OCI-M2 (cell line): ENCODE data around the gene ADAMTS14.
"Not testable (repeated sequence)": the region's sequence is repeated elsewhere in the genome, so short reads cannot be mapped to it uniquely, and the experiment has no call there.

Experiments
- DNase-seq: peaks from one replicate; lab custom pipeline; 2025; ENCODE audit not compliant: unreplicated experiment; lab: John Stamatoyannopoulos, UW

Gene ADAMTS14, protein sequence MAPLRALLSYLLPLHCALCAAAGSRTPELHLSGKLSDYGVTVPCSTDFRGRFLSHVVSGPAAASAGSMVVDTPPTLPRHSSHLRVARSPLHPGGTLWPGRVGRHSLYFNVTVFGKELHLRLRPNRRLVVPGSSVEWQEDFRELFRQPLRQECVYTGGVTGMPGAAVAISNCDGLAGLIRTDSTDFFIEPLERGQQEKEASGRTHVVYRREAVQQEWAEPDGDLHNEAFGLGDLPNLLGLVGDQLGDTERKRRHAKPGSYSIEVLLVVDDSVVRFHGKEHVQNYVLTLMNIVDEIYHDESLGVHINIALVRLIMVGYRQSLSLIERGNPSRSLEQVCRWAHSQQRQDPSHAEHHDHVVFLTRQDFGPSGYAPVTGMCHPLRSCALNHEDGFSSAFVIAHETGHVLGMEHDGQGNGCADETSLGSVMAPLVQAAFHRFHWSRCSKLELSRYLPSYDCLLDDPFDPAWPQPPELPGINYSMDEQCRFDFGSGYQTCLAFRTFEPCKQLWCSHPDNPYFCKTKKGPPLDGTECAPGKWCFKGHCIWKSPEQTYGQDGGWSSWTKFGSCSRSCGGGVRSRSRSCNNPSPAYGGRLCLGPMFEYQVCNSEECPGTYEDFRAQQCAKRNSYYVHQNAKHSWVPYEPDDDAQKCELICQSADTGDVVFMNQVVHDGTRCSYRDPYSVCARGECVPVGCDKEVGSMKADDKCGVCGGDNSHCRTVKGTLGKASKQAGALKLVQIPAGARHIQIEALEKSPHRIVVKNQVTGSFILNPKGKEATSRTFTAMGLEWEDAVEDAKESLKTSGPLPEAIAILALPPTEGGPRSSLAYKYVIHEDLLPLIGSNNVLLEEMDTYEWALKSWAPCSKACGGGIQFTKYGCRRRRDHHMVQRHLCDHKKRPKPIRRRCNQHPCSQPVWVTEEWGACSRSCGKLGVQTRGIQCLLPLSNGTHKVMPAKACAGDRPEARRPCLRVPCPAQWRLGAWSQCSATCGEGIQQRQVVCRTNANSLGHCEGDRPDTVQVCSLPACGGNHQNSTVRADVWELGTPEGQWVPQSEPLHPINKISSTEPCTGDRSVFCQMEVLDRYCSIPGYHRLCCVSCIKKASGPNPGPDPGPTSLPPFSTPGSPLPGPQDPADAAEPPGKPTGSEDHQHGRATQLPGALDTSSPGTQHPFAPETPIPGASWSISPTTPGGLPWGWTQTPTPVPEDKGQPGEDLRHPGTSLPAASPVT

DNA sequence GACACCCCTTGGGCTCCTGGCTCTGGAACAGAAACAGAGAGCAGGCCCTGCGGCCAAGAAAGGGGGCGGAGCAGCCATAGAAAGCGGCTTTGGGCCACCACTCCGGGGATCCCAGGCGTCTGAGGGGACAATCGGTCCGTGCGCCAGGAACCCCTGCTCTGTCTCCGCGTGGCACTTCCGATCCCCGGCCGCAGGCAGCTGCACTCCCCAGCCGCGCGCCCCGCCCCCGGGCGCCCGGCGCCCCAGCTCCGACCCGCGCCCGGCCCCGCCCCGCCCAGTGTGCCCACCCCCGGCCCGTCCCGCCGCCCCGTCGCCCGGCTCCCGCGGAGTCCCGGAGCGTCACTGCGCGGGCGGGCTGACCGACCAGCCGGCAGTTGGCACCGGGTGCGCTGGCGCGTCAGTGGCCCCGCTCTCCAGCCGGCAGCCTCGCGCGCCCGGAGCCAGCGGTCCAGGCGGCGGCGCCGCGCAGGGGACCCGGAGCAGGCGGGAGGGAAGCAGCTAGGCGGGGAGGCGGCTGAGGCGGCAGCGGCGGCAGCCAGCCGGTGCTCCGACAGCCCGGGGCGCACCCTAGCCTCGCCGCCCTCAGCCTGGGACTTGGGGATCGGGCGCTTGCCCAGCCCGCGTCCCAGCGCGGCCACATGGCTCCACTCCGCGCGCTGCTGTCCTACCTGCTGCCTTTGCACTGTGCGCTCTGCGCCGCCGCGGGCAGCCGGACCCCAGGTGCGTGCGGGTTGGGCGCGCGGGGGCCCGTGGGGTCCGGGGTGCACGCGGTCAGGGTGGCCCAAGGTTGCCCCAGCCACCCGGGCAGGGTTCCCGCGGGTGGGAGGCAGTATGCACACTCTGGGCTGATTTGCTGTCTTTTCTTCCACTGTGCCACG is at the start of gene ADAMTS14:
Gene ADAMTS14, plus strand, starts transcription at position 342 of the 878 bp plus-strand sequence. Its CDS starts 297 bp downstream, at position 639.
- DNase-seq, result no peak

DNA sequence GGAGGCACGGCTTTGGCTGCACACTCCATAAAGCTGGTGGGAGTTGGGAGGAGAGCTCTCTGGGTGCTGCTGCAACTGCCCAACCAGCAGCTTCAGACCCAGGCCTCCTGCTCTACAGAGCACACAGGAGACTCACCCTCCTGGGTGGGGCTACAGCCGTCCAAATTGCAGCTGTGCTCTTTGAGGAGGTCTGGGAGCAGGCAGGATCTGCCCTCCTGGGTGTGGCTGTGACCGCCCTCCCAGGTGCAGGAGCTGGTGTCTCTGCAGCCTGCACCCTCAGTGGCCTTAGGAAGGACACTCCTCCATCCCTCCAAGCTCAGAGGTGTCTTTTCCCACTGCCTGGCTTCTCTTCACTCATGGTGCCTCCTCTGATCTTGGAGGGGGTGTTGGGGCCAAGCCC is 49.8 kb upstream of the ADAMTS14 start:
- no peak for DNase-seq

DNA sequence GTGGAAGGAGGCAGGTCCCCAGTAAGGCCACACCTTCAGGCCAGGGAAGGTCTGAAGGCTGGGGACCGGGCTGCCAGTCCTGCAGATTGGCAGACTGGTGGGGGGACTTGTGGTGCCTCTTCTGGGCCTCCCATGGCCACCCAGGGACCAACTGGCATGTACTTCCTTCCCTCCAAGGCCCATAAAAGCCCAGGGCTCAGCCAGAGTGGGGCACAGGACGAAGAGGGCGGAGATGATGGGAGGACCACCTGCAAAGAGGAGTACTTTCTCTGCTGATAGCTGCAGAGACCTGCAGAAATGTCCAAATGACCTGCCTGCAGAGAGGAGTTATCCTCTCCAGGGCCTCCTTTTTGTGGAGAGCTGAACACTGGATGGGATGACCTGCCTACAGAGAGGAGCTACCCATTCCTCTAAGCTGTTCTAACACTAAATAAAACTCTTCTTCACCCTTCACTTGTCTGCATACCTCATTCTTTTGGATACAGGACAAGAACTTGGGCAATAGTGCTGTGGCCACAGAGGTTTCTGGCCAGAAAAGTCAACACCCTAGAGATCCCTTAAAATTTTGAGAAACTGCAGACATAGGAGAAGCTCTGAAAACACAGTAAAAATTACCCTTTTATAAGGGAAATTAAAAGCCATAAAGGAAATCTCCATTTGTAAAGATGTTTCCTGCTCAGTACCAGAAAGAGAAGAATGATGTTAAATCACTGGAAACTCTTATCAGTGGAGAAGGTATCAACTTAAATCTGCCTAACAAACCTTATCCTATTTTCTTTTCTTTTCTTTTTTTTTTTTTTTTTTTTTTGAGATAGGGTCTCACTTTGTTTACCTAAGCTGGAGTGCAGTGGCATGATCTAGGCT is 49.1 kb upstream of the ADAMTS14 start:
- no peak for DNase-seq

DNA sequence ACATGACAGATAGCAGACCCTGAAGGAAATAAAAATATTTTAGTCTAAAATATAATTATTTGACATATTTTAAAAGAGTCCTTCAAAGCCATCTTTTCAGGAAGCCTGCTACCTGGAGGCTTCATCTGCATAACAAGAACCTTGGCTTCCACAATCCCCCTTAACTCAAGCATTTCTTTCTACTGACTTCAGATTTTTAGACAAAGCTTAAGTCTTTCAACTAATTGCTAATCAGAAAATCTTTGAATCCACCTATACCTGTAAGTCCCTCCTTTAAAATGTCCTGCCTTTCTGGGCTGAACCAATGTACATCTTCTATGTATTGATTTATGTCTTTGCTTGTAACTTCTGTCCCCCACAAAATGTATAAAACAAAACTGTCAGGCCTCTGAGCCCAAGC is 46.2 kb upstream of the ADAMTS14 start:
- no peak for DNase-seq

DNA sequence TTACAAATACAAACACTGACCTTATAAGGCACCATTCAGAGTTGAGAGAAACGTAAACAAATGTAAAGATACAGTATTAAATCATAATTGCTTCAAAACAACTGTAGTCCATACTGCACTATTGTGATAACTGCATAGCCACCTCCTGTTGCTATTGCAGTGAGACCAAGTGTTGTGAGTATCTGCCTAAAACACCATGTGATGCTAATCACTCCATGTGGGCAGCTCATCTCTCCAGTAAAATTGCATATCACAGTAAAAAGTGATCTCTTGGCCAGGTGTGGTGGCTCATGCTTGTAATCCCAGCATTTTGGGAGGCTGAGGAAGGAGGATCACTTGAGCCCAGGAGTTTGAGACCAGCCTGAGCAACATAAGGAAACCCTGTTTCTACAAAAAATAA is 43.0 kb upstream of the ADAMTS14 start:
- no peak for DNase-seq

DNA sequence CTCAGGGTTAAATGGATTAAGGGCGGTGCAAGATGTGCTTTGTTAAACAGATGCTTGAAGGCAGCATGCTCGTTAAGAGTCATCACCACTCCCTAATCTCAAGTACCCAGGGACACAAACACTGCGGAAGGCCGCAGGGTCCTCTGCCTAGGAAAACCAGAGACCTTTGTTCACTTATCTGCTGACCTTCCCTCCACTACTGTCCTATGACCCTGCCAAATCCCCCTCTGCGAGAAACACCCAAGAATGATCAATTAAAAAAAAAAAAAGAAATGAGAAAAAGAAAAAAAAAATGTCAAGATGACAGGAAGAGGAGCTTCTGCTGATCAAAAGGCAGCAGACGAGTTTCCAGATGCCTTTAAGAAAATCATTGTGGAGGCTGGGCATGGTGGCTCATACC is 40.6 kb upstream of the ADAMTS14 start:
- not testable (repeated sequence) for DNase-seq

DNA sequence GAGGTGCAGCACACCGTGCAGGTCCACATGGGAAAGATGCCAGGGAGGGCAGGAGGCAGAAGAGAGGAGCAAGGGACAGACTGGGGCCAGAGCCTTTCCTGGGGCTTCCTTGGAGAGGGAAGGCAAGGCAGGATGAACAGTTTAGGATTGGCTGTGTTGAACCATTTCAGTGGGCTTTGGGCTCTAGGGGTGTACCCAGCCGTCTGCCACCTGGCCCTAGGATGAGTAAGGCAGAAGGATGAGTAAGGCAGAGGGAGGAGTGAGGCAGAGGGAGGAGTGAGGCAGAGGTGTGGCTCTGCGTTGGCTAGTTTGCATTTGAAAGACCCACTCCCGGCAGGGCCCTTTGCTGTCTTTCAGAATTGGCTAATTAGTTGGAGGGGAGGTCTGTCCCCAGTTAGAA is 38.3 kb upstream of the ADAMTS14 start:
- DNase-seq, result no peak

DNA sequence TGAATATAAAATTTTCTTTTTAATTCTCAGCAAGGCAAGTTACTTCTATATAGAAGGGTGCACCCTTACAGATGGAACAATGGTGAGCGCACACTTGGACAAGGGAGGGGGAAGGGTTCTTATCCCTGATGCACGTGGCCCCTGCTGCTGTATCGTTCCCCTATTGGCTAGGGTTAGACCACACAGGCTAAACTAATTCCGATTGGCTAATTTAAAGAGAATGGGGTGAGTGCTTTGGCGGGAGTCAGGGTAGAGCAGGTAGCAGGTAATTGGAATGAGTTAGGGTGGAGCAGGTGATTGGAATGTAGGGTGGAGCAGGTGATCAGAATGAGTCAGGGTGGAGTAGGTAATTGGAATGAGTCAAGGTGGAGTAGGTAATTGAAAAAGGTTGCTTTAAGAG is 37.8 kb upstream of the ADAMTS14 start:
- DNase-seq, result not testable (repeated sequence)

DNA sequence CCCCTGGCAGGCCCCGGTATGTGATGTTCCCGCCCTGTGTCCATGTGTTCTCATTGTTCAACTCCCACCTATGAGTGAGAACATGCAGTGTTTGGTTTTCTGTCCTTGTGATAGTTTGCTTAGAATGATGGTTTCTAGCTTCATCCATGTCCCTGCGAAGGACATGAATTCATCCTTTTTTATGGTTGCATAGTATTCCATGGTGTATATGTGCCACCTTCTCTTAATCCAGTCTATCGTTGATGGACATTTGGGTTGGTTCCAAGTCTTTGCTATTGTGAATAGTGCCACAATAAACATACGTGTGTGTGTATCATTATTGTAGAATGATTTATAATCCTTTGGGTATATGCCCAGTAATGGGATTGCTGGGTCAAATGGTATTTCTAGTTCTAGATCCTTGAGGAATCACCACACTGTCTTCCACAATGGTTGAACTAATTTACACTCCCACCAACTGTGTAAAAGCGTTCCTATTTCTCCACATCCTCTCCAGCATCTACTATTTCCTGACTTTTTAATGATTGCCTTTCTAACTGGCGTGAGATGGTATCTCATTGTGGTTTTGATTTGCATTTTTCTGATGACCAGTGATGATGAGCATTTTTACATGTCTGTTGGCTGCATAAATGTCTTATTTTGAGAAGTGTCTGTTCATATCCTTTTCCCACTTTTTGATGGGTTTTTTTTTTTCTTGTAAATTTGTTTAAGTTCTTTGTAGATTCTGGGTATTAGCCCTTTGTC is 32.5 kb upstream of the ADAMTS14 start:
- not testable (repeated sequence) for DNase-seq

DNA sequence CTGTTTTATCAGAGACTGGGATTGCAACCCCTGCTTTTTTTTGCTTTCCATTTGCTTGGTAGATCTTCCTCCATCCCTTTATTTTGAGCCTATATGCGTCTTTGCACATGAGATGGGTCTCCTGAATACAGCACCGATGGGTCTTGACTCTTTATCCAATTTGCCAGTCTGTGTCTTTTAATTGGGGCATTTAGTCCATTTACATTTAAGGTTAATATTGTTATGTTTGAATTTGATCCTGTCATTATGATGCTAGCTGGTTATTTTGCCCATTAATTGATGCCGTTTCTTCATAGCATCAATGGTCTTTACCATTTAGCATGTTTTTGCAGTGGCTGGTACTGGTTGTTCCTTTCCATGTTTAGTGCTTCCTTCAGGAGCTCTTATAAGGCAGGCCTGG is 29.0 kb upstream of the ADAMTS14 start:
- not testable (repeated sequence) for DNase-seq

DNA sequence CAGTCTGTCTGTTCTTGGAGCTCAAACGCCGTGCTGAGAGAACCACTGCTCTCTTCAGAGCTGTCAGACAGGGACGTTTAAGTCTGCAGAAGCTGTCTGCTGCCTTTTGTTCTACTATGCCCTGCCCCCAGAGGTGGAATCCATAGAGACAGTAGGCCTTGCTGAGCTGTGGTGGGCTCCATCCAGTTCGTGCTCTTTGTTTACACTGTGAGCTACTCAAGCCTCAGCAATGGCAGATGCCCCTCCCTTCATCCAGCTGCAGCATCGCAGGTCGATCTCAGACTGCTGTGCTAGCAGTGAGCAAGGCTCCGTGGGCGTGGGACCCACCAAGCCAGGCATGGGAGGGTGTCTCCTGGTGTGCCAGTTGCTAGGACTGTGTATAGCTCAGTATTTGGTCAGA is 27.3 kb upstream of the ADAMTS14 start:
- DNase-seq, result not testable (repeated sequence)

DNA sequence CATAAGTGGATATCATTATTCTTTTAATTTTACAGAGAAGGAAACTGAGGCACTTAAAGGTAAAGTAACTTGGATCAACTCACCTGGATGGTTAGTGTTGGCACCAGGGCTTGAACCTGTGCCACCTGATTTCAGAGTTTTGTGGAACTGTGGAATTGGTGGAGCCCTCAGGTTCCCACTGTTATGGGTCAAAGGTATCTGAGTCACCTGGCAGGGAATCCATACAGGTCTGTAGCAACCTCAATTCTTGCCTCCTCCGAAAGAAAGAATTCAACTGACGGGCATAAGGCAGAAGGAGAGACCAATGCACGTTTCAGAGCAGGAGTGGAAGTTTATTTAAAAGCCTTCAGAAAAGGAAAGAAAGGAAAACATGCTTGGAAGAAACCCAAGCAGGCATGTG is 25.2 kb upstream of the ADAMTS14 start:
- no peak for DNase-seq

DNA sequence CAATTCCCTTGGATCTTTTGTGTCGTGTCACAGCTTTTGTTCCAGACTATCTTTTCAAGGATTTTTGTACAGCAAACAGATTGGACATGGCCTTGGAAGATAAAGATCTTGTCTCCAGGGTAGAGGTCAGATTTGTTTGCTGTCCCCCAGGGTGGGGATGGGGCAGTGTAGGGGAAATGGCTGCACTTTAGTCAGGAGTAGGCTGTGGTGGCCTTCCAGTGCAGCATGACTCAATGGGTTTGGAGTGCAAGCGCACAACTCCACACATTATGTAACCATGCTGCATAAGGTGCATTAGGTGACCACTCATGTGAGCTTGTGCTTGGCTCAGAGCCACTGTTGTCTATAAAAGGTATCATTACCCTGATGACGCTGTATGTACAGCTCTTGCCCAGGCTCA is 23.9 kb upstream of the ADAMTS14 start:
- DNase-seq, result no peak

DNA sequence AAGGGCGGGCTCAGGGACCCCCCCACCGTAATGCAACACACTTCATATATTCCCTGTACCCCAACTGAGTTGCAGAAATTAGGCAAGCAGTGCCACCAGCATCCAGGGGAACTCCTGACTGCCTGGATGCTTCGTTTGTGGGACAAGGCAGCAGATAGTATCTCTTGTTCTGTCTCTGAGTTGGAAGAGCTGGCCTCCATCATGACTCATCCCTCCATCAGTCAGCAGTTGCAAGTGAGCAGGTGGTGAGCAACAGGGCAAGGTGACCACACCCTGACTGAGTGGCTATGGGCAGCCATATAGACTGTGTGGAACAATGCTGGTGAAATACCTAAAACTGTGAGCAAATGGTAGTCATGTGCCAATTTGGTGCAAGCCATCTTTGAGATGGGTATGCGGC is 22.8 kb upstream of the ADAMTS14 start:
- no peak for DNase-seq

DNA sequence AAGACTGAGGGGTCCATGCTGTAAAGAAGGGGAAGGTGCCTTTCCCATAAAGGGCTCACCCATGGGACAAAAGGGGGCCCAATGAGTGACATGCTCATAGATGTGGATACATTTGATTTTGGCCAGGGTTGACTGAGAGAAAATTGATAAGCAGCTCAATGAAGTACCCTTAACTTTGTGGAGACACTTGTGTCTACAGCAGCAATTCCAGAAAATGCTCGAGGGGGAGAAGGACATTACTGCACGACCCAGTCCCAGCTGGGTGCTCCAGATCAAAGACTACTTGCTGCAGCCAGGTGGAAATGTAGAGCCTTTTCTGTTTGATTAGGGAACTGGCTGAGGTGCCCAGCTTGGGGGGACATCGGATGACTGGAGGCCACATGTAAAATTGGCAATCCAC is 22.2 kb upstream of the ADAMTS14 start:
- DNase-seq, result no peak

DNA sequence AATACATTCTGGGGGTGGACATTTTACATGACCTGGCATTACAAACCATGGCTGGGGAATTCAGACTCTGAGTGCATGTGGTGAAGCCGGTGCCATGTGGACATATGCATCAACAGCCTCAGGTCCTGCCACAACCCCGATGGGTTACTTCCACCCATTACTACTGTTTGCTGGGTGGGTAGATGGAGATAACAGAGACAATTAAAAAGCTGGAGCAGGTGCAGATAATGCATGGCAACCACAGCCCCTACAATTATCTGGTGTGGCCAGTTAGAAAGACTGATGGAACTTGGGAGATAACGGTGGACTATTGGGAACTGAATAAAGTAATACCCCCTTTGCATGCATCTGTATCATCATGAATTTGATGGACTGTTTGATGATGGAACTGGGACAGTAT is 21.6 kb upstream of the ADAMTS14 start:
- no peak for DNase-seq

DNA sequence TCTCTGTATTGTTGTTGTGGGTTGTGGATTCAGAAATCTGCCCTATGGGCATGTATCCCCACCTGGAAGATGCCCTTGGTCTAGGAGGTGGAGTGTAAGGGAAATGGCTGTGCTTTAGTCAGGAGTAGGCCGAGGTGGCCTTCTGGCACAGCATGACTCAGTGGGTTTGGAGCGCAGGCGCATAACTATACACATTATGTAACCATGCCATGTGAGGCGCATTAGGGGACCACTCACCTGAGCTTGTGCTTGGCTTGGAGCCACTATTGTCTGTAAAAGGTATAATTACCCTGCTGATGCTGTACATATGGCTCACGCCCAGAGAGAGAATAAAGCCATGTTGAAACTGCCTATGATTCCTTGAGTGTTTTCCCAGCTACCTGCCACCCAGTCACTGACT is 20.6 kb upstream of the ADAMTS14 start:
- no peak for DNase-seq

DNA sequence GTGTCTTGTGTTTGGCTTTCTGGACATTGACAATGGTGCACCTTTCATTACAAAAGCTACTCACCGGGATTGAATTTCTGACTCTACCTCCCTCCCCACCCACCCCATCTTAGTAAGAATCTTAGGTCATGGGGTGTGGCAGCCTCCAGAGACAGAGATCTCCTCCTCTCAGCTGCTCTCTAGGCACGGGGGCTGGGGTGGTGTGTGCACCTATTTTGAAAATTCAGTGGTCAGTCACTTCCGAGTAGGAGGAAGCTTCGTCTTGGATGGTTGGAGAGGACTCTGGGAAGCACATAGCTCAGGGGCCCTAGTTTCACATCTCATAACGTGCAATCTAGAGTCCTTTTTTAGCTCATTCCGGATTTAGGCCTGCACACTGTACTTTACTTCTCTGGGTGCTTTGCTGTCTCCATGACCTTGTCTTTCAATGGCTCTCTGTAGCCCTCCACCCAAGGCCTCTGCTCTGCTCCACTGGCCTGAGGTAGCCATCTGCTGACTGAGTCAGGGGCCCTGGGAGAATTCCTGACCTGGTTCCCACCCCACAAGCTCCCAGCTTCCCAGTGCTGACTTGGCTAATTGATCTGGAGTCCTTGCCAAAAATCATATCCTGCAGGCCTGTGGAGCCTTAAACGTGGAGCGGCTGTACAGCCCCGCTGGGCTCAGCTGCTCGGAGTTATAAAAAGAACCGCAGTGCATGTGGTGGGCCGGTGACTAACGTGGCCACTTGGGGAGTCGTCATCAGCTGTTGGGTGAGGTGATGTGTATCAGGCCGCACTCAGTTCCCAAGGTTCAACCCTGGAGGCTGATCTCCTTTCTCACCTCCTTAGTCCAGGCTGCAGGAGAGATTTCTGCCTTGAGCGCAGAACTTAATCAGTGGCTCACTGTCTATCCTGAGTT is 19.3 kb upstream of the ADAMTS14 start:
- DNase-seq, result no peak
